ENCODE measurements around the gene SH3TC1. TPM values are rescaled to one million over a fixed set of nuclear protein-coding genes. Genes with fewer than 3 reads are reported as not detected.

SH3TC1 gene
- total and polyA plus RNA-seq, 10 of the 15 experiments (the other 5 are each of a cell fraction or from before 2014, with no cell fraction given): 0.19 to 47.0 (median 18.4) TPM

GRCh38 chr4:8255698-8256441 lies 56.8 kb downstream of the SH3TC1 start:
- POLR2A ChIA-PET: no interaction called here
- no peak for TF ChIP-seq TAF1 (IDR thresholded peaks at IDR 0.05; ENCODE audit: borderline replicate concordance, low read depth, low read length)
- TF ChIP-seq TARDBP (IDR thresholded peaks at IDR 0.05; ENCODE audit: borderline replicate concordance): no peak
- TF ChIP-seq ZSCAN29 (IDR thresholded peaks at IDR 0.05): no peak
- no peak for TF ChIP-seq ZBTB33 (IDR thresholded peaks at IDR 0.05)
- TF ChIP-seq RUNX3 (IDR thresholded peaks at IDR 0.05; ENCODE audit: low read length): no peak
- no peak for TF ChIP-seq BACH1 (IDR thresholded peaks at IDR 0.05; ENCODE audit: borderline replicate concordance)
- no peak for TF ChIP-seq TCF7 (IDR thresholded peaks at IDR 0.05; ENCODE audit: borderline replicate concordance)
- TF ChIP-seq MYC (IDR thresholded peaks at IDR 0.05; ENCODE audit: insufficient read depth, insufficient read length, insufficient replicate concordance, low read length, severe bottlenecking): no peak
- no peak for TF ChIP-seq CHD1 (IDR thresholded peaks at IDR 0.05; ENCODE audit: low read depth, low read length)
- no peak for TF ChIP-seq HDGF (IDR thresholded peaks at IDR 0.05)
- no peak for TF ChIP-seq GABPA (IDR thresholded peaks at IDR 0.05; ENCODE audit: low read depth)
- no peak for TF ChIP-seq BRCA1 (IDR thresholded peaks at IDR 0.05; ENCODE audit: low read depth, low read length)
- TF ChIP-seq BCLAF1 (IDR thresholded peaks at IDR 0.05): no peak
- no peak for TF ChIP-seq CREB1 (IDR thresholded peaks at IDR 0.05; ENCODE audit: low read depth)
- TF ChIP-seq CUX1 (IDR thresholded peaks at IDR 0.05; ENCODE audit: insufficient replicate concordance, low read depth, low read length): no peak

More at GRCh38 chr4:8255698-8256441, 56.8 kb downstream of the SH3TC1 start:
- Histone ChIP-seq H3K27ac (ENCODE audit: control insufficient read depth, insufficient read depth) (no peak overlapping the region), H3K9me3 (replicated peaks; ENCODE audit: control insufficient read depth, insufficient read depth, low read length) (no peaks in the 10 kb centered on the region), H4K20me1 (ENCODE audit: control insufficient read depth, insufficient read depth) (no peaks in the 10 kb centered on the region), H3K9ac (ENCODE audit: control insufficient read depth, insufficient read depth, low read length) (no peak overlapping the region), H3K4me3 (no peak overlapping the region), H2AFZ (ENCODE audit: control insufficient read depth, low read depth, low read length) (no peak overlapping the region), H3K36me3 (ENCODE audit: control insufficient read depth in 2 of 2, insufficient read depth in 2 of 2, low read length in 1 of 2) (no peaks in the 10 kb centered on the region), H3K27me3 (replicated peaks in 1 of 2; ENCODE audit: control insufficient read depth in 2 of 2, insufficient read depth in 2 of 2, low read length in 1 of 2) (no peaks in the 10 kb centered on the region; a peak in 1 of 4 replicates), H3K4me1 (ENCODE audit: control insufficient read depth, insufficient read depth, low read length) (no peaks in the 10 kb centered on the region), H3K79me2 (ENCODE audit: control insufficient read depth, insufficient read depth, low read length) (no peaks in the 10 kb centered on the region), H3K4me2 (ENCODE audit: control insufficient read depth, insufficient read depth) (no peak overlapping the region)
- ChIA-PET SMC1A (ENCODE audit: uncharacterized antibody, unreplicated experiment) (no interaction called here), CTCF (interaction anchor here (1.2 kb wide), 1 partner anchor 10 kb away, joined by 3 read pairs; no protein-coding TSS in a partner anchor), RAD21 (ENCODE audit: unreplicated experiment) (no interaction called here)
- no TSS peak for BruUV-seq (replicated peaks)
- intact Hi-C loops (cut with micrococcal nuclease; ENCODE audit: unreplicated experiment): no loop called here
- ATAC-seq: peak; percentile 66
- no peak for FAIRE-seq
- in situ Hi-C loops (cut with MboI): no loop called here
- DNase-seq (ENCODE audit: low read depth, low spot score): no peak
- WGBS (ENCODE audit: insufficient coverage, insufficient replicate concordance, low lambda C conversion rate, missing lambda C conversion rate): 41% methylated on average over 14 of the region's 14 CpGs

Data from GM12878 (cell line).